Measurements from ENCODE around the gene MRPL48. TPM values are rescaled to one million over a fixed set of nuclear protein-coding genes. Genes with fewer than 3 reads are reported as not detected.
"Not testable (repeated sequence)": the region's sequence is repeated elsewhere in the genome, so short reads cannot be mapped to it uniquely, and the experiment has no call there.

The MRPL48 gene
- polyA plus RNA-seq (ENCODE audit: insufficient read length in 4 of 4): 10 to 100 TPM; 54.5 to 68.9 (median 58.3) TPM

- peak; percentile 79 to 92 (median 86) for DNase-seq (ENCODE audit: low read depth in 4 of 4, low spot score in 2 of 4)
Measured at GRCh38 chr11:73787643-73788558, at the start of gene MRPL48. TSS of gene MRPL48 (plus strand) at chr11:73787874. CDS start at chr11:73787972, 98 bp downstream.

DNA sequence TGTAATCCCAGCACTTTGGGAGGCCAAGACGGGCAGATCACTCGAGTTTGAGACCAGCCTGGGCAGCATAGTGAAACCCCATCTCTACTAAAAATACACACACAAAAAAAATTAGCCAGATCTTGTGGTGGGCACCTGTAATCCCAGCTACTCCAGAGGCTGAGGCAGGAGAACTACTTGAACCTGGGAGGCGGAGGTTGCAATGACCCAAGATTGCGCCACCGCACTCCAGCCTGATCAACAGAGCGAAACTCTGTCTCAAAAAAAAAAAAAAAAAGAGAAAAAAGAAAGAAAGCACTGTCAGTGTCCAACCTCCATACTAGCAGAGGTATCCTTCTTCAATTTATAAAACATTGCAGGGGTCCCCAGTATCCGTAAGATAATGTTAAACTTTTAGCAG, 44.6 kb upstream of the MRPL48 start:
- no peak for DNase-seq (ENCODE audit: low read depth in 4 of 4, low spot score in 2 of 4)

GRCh38 chr11:73746701-73747100, 41.0 kb upstream of the MRPL48 start:
- DNase-seq (ENCODE audit: low read depth in 4 of 4, low spot score in 2 of 4): no peak

DNA sequence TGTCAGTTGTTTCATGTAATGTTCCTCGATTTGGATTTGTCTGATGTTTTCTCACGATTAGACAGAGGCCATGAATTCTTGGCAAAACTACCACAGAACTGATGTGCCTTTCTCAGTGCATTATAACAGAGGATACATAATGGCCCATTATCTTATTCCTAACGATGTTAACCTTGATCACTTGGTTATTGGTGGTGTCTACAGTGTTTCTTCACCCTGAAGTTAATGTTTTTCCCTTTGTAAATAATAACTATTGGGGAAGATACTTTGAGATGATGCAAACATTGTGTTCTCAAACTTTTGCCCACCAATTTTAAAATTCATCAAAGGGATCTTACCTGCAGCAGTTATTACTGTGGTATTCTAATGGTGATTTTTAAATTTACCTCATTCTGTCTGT, 39.9 kb upstream of the MRPL48 start:
- DNase-seq (ENCODE audit: low read depth in 4 of 4, low spot score in 2 of 4): no peak

DNA sequence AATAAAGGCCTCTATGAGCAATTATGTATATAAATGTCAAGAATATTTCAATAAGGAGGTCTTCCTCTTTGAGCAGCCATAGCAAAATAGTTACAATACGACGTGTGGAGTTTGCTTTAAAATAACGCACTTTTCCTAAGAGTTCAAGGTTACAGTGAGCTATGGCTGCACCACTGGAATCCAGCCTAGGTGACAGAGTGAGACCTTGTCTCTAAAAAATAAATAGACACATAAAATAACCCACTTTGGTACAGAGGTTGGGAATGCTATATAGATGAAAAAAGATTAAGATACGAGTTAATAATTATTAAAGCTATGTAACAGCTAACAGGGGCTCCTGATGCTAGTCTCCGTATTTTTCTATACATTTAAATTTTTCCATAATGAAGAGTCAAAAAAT, 39.4 kb upstream of the MRPL48 start:
- DNase-seq (ENCODE audit: low read depth in 4 of 4, low spot score in 2 of 4): no peak

DNA sequence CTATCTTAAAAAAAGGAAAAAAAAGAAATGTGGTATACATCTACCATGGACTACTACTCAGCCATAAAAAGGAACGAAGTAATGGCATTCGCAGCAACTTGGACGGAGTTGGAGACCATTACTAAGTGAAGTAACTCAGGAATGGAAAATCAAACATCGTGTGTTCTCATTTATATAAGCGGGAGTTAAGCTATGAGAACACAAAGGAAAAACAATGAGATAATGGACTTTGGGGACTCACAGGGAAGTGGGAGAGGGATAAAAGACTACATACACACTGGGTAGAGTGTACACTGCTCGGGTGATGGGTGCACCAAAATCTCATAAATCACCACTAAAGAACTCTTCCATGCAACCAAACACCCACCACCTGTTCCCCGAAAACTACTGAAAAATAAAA, 38.6 kb upstream of the MRPL48 start:
- no peak for DNase-seq (ENCODE audit: low read depth in 4 of 4, low spot score in 2 of 4)

- DNase-seq (ENCODE audit: low read depth in 4 of 4, low spot score in 2 of 4): no peak
Measured at GRCh38 chr11:73750228-73750627, 37.4 kb upstream of the MRPL48 start.

DNA sequence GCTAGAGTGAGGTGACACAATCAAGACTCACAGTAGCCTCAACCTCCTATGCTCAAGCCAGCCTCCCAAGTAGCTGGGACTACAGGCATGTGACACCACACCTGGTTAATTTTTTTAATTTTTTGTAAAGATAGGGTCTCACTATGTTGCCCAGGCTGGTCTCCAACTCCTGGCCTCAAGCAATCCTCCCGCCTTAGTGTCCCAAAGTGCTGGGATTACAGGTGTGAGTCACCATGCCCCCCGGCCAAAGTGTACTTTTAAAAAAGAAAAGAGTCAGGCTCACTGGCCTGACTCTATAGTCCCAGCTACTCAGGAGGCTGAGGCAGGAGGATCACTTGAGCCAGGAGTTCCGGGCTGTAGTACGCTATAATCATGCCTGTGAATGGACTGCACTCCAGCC, 36.8 kb upstream of the MRPL48 start:
- not testable (repeated sequence) for DNase-seq (ENCODE audit: low read depth in 4 of 4, low spot score in 2 of 4)

GRCh38 chr11:73752216-73752867, 35.3 kb upstream of the MRPL48 start:
- no peak for DNase-seq (ENCODE audit: low read depth in 4 of 4, low spot score in 2 of 4)

GRCh38 chr11:73752903-73753302, 34.8 kb upstream of the MRPL48 start:
- no peak for DNase-seq (ENCODE audit: low read depth in 4 of 4, low spot score in 2 of 4)

DNA sequence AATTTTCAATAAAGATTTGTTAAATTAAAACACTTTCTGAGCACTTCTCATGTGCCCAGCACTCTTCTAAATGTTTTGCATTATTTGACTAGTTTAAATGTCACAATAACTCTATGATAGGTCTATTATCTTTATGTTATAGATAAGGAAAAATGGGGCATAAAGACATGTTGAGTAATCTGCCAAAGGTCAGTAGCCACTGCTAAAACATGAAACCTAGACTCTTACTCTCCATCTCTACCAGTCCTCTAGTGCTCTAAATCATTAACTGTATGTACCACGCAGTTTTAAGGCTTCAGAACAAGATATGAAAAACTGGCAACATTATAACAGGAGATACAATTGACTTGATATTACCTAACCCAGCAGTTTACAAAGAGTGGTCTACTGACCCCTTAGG, 33.7 kb upstream of the MRPL48 start:
- DNase-seq (ENCODE audit: low read depth in 4 of 4, low spot score in 2 of 4): no peak

DNA sequence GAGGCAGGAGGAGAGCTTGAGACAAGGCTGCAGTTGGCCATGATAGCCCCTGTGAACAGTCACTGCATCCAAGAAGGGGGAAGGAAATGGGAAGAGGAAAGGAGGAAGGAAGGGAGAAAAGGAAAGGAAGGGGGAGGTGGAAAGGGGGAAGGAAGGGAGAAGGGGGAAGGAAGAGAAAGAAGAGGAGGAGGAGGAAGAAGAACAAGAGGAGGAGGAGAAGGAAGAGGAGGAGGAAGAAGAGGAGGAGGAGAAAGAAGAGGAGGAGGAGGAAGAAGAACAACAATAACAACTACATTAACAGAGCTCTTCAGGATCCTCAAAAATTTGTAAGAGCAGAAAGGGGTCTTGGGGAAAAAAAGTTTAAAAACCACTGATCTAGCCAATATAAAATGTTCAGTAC, 32.0 kb upstream of the MRPL48 start:
- no peak for DNase-seq (ENCODE audit: low read depth in 4 of 4, low spot score in 2 of 4)

DNA sequence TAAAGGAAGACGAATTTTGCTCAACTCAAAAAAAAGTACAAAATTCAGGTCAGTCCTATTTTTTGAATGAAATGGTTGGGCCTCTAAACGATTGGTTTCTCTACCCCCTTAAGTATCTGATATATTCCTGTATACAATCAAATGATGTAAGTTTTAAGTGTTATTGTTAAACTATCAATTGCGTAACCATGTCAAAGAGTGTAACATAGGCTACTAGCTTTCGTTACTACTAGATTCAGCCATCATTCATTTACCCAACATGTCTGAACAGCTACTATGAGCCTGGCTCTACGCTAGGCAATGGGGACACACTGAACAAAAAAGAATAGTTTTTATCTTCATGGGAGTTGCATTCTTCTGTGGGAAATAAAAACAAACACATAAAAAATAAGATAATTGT, 30.1 kb upstream of the MRPL48 start:
- DNase-seq (ENCODE audit: low read depth in 4 of 4, low spot score in 2 of 4): no peak

DNA sequence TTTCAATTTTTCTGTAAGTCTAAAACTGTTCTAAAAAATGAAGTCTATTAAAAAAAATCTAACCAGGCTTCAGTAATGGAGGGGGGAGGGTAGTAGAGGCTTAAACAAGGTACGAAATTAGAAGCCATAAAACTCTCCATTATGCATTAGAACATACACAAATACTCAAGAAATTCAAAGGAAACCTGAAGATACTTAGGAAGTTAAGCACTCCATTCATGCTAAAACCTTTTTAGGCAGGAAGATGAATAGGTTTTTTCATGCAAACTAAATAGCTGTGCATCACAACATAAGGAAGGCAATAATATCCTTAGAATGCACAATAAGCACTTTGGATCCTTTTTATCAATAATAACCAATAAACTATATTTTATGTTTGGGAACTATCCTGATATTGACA, 29.2 kb upstream of the MRPL48 start:
- DNase-seq (ENCODE audit: low read depth in 4 of 4, low spot score in 2 of 4): no peak

GRCh38 chr11:73759610-73760134, 28.0 kb upstream of the MRPL48 start:
- DNase-seq (ENCODE audit: low read depth in 4 of 4, low spot score in 2 of 4): peak in 2 of 4 donors; percentile 24 to 36

DNA sequence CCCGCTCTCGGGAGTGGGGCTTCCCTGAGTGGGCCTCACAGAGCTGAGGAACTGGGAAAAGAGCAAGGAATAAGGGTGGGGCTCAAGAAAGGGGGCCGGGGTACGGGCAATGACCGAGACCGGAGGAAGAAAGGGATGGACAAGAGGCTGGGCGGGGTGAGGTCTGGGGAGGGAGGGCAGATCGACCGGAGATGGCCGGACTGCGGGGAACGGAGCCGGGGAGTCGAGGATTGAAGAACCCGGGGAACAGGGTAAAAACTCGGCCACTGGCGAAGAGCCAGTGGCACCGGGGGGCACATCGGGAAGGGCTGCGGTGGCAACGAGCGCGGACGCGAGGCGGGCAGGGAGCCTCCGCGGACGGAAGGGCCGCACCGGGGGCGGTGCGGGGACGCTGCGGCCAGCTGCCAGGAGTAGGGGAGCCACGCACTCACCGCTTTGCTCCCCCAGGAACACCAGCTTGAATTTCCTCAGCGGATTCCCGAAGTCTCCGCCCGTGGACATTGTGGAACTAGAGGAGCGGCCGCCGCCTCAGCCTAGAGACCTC, 27.5 kb upstream of the MRPL48 start:
- DNase-seq (ENCODE audit: low read depth in 4 of 4, low spot score in 2 of 4): peak in 2 of 4 donors; percentile 37 to 46

- DNase-seq (ENCODE audit: low read depth in 4 of 4, low spot score in 2 of 4): peak; percentile 95 to 100 (median 98)
Measured at GRCh38 chr11:73760679-73761402, 26.8 kb upstream of the MRPL48 start, which contains the start of gene RAB6A. TSS of gene RAB6A (minus strand) at chr11:73761074. CDS start at chr11:73760635, 439 bp downstream.

- no peak for DNase-seq (ENCODE audit: low read depth in 4 of 4, low spot score in 2 of 4)
Measured at GRCh38 chr11:73761403-73761945, 26.2 kb upstream of the MRPL48 start.

DNA sequence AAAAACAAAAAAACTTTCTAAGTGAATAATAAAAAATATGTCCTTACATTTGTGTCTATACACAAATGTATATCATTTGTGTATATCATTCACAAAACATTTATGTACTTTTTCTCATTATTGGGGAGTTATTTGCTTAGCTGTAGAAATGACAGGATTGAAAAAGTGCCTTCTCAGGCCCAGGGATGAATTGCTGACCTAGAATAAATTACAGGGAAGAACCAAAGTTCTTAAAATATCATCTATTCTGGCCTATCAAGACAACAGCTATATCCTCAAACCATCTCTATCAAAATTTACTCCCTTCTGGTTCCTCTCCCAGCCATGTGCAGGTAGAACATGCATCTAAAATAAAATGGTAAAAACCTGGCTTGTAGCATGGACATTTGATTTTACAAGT, 24.9 kb upstream of the MRPL48 start:
- no peak for DNase-seq (ENCODE audit: low read depth in 4 of 4, low spot score in 2 of 4)

DNA sequence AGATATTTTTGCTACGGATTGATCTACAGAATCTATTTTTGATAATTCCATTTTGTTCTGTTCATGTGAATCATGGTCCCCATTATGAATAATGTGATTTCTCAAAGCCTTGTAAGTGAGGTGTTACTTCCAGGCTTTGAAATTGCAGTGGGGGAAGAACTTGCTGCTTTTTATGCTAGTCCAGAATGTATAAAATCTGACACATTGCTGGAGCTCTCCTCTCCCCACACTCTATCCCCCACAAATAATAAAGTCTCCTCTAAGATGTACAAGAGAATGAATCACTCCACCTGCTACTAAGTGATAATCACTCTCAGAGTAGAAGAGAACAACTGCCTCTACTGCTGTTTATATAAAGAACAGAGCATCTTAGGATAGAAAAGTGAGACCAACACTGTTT, 20.9 kb upstream of the MRPL48 start:
- no peak for DNase-seq (ENCODE audit: low read depth in 4 of 4, low spot score in 2 of 4)
